GM18499 (cell line): ENCODE measurements around the gene SH2B2.

Experiments used
- ATAC-seq: cut with Tn5 transposase; IDR thresholded peaks from one replicate; pipeline ENCODE4 v1.9.1; 2021; ENCODE audit warnings: moderate number of reproducible peaks; ENCODE audit not compliant: insufficient read depth, unreplicated experiment

SH2B2 gene

DNA sequence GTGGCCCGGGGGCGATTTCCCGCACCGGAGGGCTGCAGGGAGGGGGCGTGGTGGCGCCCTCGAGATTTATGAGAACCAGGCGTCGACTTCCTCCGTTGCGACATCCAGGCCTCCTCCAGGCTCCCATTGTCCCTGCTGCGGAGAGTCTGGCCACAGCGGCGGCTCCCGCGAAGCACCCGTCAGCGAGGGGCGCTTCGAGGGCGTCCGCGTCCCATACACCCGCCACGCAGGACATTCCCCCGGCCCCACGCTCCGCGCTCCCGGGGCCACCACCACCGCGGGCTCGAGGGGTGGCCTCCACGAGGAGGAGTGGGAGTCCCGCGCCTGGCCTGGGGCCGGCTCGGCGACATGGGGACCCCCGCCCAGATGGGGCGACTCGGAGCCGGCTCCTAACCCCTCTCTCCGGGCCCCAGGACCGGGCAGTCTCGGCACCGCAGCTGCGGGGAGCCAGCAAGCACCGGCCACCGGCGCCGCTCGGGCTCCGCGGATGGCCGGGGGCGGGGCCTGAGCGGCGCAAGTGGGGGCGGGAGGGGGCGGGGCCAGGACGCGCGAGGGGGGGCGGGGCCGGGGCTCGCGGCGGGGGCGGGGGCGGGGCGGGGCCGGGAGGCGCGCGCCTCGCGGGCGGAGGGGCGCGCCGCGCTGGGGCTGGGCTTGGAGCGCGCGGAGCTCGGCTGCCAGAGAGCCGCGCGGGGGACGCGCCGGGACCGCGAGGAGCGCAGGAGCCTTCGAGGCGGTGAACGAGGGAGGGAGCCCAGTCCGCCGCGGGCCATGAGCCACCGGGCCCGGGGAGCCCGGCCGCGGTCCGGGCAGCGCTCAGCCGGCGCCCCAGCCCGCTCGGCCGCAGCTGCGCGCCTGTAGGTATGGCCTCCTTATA lies at the start of gene SH2B2:
Gene SH2B2 (plus strand): TSS at position 632 of the 874 bp plus-strand sequence. CDS start 13,683 bp downstream, outside the sequence.
- no peak for ATAC-seq

DNA sequence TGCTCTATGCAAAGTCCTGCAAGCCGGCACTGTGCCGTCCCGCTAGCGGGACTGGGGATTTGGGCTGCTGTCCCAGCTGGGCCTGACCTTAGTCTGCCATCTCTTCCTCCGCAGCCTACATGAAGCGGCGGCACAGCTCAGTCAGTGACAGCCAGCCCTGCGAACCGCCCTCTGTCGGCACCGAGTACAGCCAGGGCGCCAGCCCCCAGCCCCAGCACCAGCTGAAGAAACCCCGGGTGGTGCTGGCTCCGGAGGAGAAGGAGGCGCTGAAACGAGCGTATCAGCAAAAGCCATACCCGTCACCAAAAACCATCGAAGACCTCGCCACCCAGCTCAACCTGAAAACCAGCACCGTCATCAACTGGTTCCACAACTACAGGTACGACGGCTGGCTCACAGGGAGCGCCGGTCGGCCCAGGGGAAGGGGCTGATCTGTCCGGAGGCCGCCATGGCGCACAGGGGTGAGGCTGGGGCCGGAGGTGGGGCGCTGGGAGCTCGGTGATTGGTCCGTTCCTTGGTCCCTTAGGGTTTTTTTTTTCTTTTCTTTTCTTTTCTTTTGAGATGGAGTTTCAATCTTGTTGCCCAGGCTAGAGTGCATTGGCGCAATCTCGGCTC lies 47.4 kb upstream of the SH2B2 start:
- no peak for ATAC-seq

DNA sequence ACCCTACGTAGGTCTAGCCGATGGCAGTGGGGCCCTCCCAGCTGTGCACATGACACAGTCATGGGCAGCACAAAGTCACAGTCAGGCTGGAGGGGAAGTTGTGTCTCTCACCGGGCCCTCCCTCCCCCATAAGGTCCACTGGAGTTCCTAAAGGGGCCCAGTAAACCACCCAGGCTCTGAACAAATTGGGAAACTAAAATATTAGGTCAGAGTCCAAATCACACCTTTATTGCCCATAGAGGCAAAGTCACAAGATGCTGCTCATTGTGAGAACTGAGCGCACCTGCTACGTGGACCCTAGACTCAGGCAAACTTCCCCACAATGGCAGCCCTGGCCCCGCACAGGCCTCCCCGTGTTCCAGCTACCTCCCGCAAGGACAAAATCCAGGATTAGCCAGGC lies 45.2 kb upstream of the SH2B2 start:
- ATAC-seq = no peak

DNA sequence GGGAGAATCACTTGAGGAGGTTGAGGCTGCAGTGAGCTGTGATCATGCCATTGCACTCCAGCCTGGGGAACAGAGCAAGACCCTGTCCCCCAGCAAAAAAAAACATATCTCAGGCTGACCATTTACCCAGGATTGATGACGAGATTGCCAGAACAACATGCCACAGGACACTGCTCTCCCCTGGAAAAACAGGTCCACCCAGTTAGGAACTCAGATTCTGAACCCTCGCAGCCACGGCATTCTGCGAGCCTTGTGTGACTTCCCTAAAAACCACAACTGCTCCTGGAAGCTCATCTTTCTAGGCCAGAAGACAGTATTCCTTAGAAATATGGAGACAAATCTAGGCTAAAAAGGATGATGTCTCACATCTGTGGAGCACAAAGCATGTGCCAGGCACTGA lies 42.1 kb upstream of the SH2B2 start:
- no peak for ATAC-seq

DNA sequence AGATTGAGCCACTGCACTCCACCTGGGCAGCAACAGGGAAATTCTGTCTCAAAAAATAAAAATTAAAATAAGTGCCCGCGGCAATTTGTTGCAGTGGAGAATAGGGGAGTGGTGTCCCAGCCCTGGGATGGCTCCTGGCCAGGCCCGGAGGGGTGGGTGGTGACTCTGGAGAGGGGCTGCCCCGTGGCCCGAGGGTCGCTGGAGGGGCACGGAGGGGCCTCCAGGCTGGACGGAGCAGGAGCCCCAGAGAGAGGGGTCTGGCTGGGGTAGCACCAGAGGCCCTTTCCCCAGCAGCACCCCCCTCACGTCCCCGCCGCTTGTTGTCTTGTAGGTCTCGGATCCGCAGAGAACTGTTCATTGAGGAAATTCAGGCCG lies 38.6 kb upstream of the SH2B2 start:
- ATAC-seq = no peak

DNA sequence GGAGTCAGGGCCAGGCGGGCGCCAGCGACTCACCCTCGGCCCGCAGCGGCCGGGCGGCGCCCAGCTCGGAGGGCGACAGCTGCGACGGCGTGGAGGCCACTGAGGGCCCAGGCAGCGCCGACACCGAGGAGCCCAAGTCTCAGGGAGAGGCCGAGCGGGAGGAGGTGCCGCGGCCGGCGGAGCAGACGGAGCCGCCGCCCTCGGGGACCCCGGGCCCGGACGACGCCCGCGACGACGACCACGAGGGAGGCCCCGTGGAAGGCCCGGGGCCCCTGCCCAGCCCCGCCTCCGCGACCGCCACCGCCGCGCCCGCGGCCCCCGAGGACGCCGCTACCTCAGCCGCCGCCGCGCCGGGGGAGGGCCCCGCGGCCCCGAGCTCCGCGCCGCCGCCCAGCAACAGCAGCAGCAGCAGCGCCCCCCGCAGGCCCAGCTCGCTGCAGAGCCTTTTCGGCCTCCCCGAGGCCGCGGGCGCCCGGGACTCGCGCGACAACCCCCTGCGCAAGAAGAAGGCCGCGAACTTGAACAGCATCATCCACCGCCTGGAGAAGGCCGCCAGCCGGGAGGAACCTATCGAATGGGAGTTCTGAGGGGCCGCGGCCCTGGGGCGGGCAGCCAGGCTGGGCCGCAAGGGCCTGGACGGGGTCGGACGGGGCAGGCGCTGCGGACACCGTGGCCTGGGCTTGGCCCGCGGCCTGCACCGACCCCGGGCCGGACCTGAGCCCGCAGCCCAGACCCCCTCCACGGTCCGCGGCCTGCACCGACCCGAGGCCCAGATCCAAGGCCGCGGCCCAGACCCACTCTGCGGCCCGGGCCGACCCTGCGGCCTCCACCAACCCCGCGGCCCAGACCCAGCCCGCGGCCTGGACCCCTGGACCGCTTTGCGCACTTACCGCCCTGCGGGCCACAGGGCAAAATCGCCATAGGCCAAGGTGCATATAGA lies 37.9 kb upstream of the SH2B2 start:
- ATAC-seq = no peak

DNA sequence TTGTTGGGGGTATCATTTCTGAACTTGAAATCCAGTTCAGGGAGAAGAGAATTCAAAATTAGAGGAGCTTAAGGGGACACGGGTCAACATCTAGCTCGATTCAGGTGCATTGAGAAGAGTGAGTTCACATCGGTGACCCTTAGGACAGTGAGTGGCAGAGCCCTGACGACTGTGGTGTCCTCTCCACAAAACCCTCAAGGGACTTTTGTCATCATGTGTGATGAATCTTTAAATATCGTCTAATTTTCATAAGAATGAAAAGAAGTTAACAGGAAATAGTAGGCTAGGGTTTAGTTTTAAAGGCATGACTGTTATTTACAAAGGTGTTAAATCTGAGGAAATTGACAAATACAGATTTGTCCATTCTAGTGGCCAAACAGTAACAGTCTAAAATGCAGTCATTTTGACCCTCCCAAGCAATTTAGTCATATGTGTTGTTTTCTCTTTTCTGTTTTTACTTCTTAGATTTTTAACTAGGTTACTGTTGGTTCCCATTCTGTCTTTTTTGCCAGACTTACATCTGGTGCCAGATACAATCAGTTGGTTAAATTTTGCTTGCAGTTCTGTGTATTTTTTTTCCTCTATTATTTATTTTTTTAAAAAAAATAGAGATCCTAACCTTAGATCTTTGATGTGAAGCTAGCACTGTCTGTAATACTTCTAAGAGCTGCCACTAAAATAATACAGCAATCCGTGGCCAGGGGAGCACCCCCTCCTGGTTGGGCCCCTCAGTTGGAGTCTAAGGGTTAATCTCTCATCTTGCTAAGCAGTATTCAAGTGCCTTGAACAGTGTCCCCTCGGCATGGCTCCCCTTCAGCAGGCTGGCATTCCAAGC lies 34.9 kb upstream of the SH2B2 start:
- ATAC-seq = no peak

DNA sequence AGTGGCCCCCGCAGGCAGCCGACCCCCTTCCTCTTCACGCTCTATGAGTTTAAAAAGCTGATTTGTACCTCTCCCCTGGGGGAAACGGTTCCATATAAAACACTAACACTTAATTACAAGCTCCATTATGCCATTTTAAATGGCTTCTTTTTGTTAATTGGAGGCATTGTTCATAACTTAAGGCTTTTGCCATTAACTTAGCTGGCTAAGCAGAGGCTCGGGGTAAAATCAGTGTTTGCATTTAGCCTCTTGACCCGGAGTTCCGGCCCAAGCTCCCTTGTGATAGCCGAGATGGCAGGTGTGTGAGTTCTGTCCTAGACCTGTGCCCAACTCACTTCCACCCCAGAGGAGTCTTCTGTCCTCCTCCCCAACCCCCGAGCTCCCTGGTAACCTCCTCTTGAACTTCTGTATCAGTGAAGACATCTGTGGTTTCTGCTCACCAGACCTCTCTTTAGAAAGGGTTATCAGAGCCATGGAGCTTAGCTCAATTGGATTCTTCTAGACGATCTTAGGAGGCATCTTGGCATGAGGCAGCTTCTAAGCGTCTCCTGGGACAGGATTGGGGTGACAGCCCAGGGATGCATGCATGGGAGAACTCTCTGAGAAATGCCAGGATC lies 34.2 kb upstream of the SH2B2 start:
- ATAC-seq = no peak

DNA sequence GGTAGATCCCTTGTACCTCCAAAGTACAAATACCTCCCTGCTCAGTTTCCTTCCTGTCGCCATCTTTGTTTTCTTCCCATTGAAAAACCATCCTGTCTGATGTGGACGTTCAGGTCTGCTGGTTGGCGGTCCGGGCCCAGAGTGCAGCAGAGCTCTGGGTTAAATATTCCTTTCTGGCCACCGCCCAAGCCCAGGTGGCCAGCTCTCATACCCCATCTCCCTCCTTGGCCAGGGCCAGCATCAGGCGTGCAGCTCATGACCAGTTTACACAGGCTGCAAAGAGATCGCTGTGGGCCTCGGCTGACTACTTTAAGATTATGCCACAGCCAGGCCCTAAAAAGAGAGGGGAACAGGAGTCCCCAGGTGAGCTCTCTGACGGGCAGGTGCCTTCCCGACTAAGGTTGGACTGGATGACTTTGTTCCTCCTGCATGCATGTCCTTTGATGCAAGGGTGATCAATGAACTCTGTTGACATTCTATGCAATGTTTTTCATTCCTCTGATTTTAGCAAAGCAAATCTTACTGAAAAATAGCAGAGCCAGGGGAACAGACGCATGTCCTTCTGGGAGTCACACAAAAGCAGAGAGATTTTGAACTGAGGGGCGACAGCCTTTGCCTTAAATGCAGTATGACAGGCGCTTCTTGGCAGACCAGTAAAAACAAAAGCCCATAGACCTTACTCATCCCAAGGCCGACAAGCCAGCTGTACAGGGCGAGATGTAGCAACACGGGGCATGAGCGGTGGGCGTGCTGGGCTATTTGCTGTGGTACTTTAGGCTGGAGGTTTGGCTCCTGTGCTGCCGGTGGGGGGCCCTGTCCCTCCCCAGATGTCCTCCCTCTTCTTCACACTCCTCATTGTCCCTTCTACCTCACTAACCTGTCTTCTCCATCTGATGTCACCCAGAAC lies 33.3 kb upstream of the SH2B2 start:
- ATAC-seq = no peak

DNA sequence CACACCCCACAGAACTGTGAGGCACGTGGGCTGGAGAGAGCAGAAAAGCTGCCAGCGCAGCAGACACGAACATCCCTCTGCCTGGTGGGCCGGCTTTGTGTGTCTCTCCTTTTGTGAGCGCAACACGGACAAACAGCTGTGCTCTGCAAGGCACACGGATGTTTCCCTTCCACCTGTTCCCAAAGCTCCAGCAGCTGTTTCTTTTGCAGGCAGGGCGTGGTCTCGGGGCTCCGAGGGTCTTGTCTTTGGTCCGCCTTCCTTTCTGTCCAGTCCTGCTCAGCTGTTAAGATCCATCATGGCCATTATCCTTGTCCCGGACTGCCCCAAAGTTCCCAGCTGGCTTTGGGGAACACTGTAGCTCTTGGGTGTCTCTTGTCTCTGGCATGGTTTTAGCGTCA lies 32.7 kb upstream of the SH2B2 start:
- ATAC-seq = no peak

DNA sequence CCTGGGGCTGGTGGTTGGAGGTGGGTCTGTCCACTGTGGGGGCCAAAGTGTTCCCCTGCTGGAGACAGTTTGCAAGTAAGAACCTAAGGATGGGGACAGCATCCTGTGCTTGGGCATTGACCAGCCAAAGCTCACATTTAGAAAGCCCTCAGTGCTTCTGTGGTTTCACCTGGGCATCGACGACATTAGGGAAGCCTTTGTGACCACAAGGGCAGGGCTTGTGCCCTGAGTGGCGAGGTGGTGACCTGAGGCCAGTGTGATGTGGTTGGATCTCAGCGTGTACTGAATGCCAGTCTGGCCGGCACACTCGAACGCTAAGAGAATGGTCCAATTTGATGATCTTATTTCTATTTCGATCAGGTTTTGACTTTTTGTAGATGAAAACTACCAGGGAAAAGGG lies 32.1 kb upstream of the SH2B2 start:
- no peak for ATAC-seq

DNA sequence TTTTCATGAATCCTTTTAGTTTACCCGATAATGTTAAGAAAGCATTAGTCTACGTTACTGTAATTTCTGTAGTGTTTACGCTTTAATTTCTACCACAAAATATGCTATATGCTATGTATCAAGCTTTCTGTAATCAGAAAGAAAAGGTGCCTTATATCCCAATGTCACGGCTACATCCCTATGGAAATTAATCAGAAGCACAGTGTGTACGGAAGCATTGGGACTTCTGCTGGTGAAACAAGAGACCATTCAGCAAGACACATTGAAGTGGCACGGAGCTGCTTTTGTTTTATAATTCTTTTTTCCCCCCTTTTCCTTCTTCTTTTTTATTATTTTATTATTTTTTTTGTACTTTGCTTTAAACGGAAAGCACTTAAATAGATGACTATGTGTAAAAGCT lies 31.2 kb upstream of the SH2B2 start:
- no peak for ATAC-seq

DNA sequence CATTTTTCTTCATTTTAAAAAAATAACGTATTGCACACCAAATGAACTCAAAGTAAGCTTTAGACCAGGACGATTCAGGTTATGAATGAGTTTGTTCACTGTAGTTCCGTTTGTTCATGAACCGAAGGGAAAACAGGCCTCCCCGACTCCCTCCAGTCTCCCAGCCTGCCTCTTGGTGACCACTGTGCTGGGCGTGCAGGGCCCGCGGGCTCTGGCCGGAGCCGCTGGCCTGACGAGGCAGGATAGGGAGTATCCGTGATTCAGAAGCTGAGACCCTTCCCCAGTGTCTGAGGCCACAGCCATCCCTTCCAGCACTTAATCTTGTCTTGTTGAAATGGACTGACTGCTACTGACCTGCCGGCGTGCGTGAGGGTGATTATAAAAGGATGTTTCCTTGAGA lies 30.8 kb upstream of the SH2B2 start:
- ATAC-seq = no peak

DNA sequence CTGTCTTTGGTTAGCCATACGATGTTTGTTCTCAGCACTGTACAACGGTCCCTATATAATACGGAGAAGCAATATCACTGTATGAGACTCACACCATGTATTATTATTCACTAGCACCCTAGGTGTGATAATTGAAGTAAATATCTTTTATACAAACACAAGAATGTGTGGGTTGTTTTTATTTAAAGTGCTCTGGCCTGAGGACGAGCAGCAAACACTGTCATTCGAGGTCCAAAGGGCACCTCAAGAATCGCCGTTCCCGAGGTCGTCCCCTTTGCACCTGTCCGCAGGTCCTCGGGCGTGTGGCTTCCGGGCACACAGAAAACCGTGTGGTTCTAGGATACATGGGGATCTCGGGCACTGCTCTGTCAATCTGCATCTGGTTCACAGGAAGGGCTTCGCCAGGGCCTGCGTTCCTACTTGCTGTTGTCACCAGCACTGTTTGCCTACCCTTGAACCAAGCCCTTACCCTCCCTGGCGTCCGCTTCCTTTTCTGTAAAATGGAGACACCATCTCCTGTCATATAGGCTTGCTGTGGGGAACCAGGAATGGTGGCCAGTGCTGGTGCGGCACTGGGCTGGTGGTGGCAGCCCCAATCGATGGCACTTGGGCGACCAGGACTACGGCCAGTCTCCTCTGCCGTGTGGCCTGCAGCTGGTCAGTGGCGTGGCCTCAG lies 28.5 kb upstream of the SH2B2 start:
- ATAC-seq = no peak

DNA sequence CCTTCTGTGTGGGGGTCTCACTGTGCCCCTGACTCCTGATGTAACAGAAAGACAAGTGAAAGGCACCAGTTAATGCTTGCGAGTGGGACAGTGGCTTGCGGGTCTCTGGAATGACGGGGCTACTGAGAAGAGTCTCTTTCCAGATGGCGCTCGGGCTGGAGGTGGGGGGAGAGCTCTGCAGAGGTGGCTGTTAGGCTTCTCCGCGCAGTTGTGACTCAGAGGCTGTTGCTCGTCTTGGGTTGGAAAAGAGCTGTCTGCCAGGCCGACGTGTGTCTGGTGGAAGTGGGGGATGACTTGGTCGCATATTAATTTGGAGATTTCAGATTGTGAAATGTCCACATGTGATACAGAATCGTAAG lies 27.9 kb upstream of the SH2B2 start:
- no peak for ATAC-seq

DNA sequence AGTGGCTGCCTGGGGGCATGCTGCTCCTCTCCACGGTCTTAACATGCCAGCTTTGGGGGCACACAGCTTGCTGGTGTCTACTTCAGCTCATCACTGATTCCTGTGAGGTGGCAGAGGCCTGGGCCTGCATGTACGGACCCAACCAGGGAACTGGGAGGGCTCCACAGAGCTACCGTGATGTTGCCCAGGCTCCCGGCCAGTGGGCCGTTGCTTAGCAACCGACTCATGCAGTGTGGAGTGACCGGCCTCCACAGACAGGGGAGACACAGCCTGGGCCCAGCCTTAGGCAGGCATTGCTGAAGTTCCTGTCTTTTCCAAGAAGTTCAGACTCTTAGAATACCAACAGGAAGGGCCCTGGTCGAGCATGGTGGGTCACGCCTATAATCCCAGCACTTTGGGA lies 25.8 kb upstream of the SH2B2 start:
- ATAC-seq = no peak

DNA sequence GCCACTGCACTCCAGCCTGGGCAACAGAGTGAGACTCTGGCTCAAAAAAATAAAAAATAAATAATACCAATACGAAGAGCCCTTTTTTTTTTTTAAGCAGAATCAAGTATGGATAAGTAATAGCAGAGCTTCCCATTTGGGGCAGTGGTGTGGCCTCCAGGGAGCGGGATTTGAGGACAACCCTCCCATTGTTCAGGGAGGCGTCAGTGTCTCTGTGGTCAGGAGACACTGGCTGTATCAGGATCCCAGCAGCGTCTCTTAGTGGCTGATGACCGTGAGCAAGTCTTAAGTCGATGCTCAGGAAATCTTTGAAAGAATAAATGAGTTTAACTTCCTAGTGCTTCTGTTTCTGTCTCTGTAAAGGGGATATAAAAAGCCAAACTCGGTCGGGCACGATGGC lies 25.2 kb upstream of the SH2B2 start:
- no peak for ATAC-seq

DNA sequence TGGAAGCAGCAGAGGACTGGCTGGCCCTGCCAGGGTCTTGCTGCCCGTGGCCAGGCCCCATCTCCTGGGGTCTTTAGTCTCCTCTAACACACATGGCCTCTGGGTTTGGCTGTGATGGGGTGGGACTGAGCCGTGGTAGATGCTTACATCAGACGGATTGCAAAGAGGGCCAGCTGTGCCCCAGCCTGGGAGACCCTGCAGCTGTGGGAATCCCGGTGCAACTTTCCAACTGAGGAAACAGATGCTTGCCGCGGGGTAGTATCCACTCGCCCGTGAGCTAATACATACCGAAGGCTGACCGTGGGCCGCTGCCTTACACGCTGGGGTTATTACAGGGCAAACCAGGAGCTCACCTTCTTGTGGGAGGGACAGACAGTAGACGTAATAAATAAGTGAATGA lies 24.1 kb upstream of the SH2B2 start:
- ATAC-seq = no peak
